SK-N-SH (cell line): Measurements from ENCODE around the gene MAP3K12. TPM values are rescaled to one million over a fixed set of nuclear protein-coding genes. Genes with fewer than 3 reads are reported as not detected.
"Not testable (repeated sequence)": the region's sequence is repeated elsewhere in the genome, so short reads cannot be mapped to it uniquely, and the experiment has no call there.

Experiments used
- CTCF ChIA-PET: fragments of 300-600, 350-600 bp; formaldehyde crosslinking; extraction: SDS; loops from one replicate; lab custom pipeline; 2021; lab: Yijun Ruan, JAX
- POLR2A ChIA-PET: fragments of 350-600 bp; sonication (Branson Sonifier 250); formaldehyde crosslinking; extraction: SDS; loops from one replicate; lab custom pipeline; 2020; ENCODE audit warnings: antibody characterized with exemption, inconsistent platforms; lab: Yijun Ruan, JAX
- DNase-seq: peaks from one replicate; pipeline ENCODE4 v3.0.0; 2012
- H2AFZ ChIP-seq: fragments of 200-600 bp; sonication (generic); 2 replicates; pipeline ENCODE4 v1.8.1; 2016; ENCODE audit warnings: antibody characterized with exemption, mild to moderate bottlenecking, low read depth
- H3F3A ChIP-seq: fragments of 200-600 bp; sonication (generic); replicated peaks from 2 replicates; pipeline ENCODE3; 2016; ENCODE audit warnings: antibody characterized with exemption, mild to moderate bottlenecking; ENCODE audit not compliant: insufficient read depth
- H3K27ac ChIP-seq, 2 experiments: fragments of 200-500 bp in 1 of 2; fragments of 200-600 bp in 1 of 2; sonication (Bioruptor generic) in 1 of 2; sonication (generic), shearing (Covaris generic) in 1 of 2; 2 replicates each; pipeline versions ENCODE4 v1.5.1 to v1.6.1; 2014 to 2016; ENCODE audit warnings: low read depth in 2 of 2, inconsistent platforms in 1 of 2, low read length in 1 of 2, mild to moderate bottlenecking in 1 of 2, mixed read lengths in 1 of 2
- H3K27me3 ChIP-seq: fragments of 200-600 bp; sonication (generic), shearing (Covaris generic); 2 replicates; pipeline ENCODE4 v1.6.1; 2016; ENCODE audit warnings: mixed run types; ENCODE audit not compliant: insufficient read depth
- H3K36me3 ChIP-seq, 2 experiments: fragments of 200-500 bp in 1 of 2; fragments of 200-600 bp in 1 of 2; sonication (Bioruptor generic) in 1 of 2; sonication (generic) in 1 of 2; replicated peaks in 1 of 2; 2 replicates each; pipeline versions ENCODE3 to v1.5.1; 2014 to 2016; ENCODE audit warnings: low read length in 1 of 2, mild to moderate bottlenecking in 1 of 2; ENCODE audit not compliant: insufficient read depth in 2 of 2, control insufficient read depth in 1 of 2
- H3K4me1 ChIP-seq, 2 experiments: fragments of 200-500 bp in 1 of 2; fragments of 200-600 bp in 1 of 2; sonication (Bioruptor generic) in 1 of 2; sonication (generic), shearing (Covaris generic) in 1 of 2; 2 replicates each; pipeline versions ENCODE4 v1.5.1 to v1.6.1; 2014 to 2016; ENCODE audit warnings: low read depth in 1 of 2, low read length in 1 of 2, mixed run types in 1 of 2; ENCODE audit not compliant: insufficient read depth in 2 of 2, control insufficient read depth in 1 of 2
- H3K4me2 ChIP-seq: fragments of 200-600 bp; sonication (generic), shearing (Covaris generic); 2 replicates; pipeline ENCODE4 v1.6.1; 2017; ENCODE audit warnings: mixed run types
- H3K4me3 ChIP-seq, 2 experiments: fragments of 200-500 bp in 1 of 2; fragments of 200-600 bp in 1 of 2; sonication (Bioruptor generic) in 1 of 2; sonication (generic), shearing (Covaris generic) in 1 of 2; 2 replicates each; pipeline versions ENCODE4 v1.5.1 to v1.8.1; 2014 to 2016; ENCODE audit warnings: low read depth in 2 of 2, inconsistent platforms in 1 of 2, low read length in 1 of 2, mild to moderate bottlenecking in 1 of 2, mixed read lengths in 1 of 2, moderate library complexity in 1 of 2
- H3K79me2 ChIP-seq: fragments of 200-600 bp; sonication (generic); 2 replicates; pipeline ENCODE4 v1.8.1; 2017; ENCODE audit warnings: mild to moderate bottlenecking; ENCODE audit not compliant: insufficient read depth
- H3K9ac ChIP-seq: fragments of 200-600 bp; sonication (generic); 2 replicates; pipeline ENCODE4 v1.6.1; 2017; ENCODE audit warnings: mixed run types
- H3K9me2 ChIP-seq: fragments of 200-600 bp; sonication (generic); 2 replicates; pipeline ENCODE4 v1.6.1; 2017; ENCODE audit warnings: mixed run types
- H3K9me3 ChIP-seq: fragments of 200-600 bp; sonication (generic); 2 replicates; pipeline ENCODE4 v1.6.1; 2017; ENCODE audit warnings: mixed run types, mild to moderate bottlenecking, moderate library complexity
- H4K20me1 ChIP-seq: fragments of 200-600 bp; sonication (generic); 2 replicates; pipeline ENCODE4 v1.6.1; 2017; ENCODE audit warnings: mild to moderate bottlenecking, mixed run types; ENCODE audit not compliant: insufficient read depth
- EP300 ChIP-seq, 2 experiments: IDR thresholded peaks; 2 replicates each; pipeline versions ENCODE4 v1.4.0 to v1.6.1; 2012; ENCODE audit warnings: borderline replicate concordance in 1 of 2, low read depth in 1 of 2, low read length in 1 of 2
- GATA2 ChIP-seq: sonication (generic); formaldehyde crosslinking; IDR thresholded peaks from 2 replicates; pipeline ENCODE4 v1.5.0; 2020; ENCODE audit warnings: mild to moderate bottlenecking, missing genetic modification reagents
- JUND ChIP-seq: IDR thresholded peaks from 2 replicates; pipeline ENCODE4 v1.4.0; 2012
- MXI1 ChIP-seq: IDR thresholded peaks from 2 replicates; pipeline ENCODE4 v1.6.1; 2012; ENCODE audit warnings: mild to moderate bottlenecking, low read depth, low read length, improper control_type of control experiment
- RFX5 ChIP-seq: IDR thresholded peaks from 2 replicates; pipeline ENCODE4 v1.6.1; 2012; ENCODE audit warnings: mild to moderate bottlenecking, improper control_type of control experiment, low read length
- RXRA ChIP-seq: IDR thresholded peaks from 2 replicates; pipeline ENCODE4 v1.4.0; 2012; ENCODE audit warnings: low read depth, mild to moderate bottlenecking, borderline replicate concordance
- TCF12 ChIP-seq: IDR thresholded peaks from 2 replicates; pipeline ENCODE4 v1.4.0; 2012
- WGBS: methylation state at CpG from one replicate; pipeline ENCODE4 v1.1.6; 2017; ENCODE audit warnings: low lambda C conversion rate; 5-methylcytosine and 5-hydroxymethylcytosine counted together
- polyA plus RNA-seq, 3 experiments: library from polyadenylated mRNA; depleted of rRNA; stranded (reverse); fragments of >200 nt; gene quantifications; 2 replicates each; pipeline ENCODE4 v1.2.3, GENCODE V29; 2012
- TF ChIP-seq, protein P1 (sequence below): fragments of 200-600 bp; sonication (generic); IDR thresholded peaks from 2 replicates; pipeline ENCODE4 v1.6.1; 2017; ENCODE audit warnings: antibody characterized with exemption, mild to moderate bottlenecking, moderate library complexity

The MAP3K12 gene
- polyA plus RNA-seq, 1 of the 3 experiments (the other 2 are of a cell fraction), result 57.6 TPM

DNA sequence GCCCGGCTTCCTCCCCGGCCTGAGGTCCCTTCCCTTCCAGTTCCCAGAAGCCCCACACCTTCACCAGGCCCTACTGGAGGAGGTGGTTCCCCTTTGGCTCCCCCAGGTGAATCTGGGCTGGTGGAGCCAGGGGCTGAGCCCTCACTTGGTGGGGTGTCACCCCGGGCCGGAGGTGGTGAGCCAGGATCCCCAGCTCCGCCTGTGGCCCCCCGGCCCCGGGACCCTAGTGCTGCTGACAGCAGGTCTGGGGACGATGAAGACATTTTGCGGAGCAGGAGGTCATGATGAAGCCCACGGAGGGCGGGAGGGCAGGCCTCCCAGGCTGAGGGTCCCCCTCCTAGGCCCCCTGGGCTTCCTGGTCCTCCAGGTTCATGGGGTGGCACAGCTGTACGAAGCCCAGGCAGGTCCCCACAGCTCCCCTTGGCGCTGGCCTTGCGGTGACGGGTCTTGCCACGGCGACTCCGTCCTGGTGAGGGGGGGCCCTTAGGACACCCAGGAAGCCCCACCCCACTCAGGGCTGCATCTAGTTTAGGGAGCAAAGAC is 16.6 kb downstream of the MAP3K12 start (continued):
- TF ChIP-seq MXI1, result no peak
- TF ChIP-seq EP300 (IDR thresholded peaks at IDR 0.05; ENCODE audit: borderline replicate concordance in 1 of 2, low read depth in 1 of 2, low read length in 1 of 2), result no peak
- no peak for TF ChIP-seq GATA2 (CRISPR knock-in tag)
- TF ChIP-seq RXRA, result no peak

DNA sequence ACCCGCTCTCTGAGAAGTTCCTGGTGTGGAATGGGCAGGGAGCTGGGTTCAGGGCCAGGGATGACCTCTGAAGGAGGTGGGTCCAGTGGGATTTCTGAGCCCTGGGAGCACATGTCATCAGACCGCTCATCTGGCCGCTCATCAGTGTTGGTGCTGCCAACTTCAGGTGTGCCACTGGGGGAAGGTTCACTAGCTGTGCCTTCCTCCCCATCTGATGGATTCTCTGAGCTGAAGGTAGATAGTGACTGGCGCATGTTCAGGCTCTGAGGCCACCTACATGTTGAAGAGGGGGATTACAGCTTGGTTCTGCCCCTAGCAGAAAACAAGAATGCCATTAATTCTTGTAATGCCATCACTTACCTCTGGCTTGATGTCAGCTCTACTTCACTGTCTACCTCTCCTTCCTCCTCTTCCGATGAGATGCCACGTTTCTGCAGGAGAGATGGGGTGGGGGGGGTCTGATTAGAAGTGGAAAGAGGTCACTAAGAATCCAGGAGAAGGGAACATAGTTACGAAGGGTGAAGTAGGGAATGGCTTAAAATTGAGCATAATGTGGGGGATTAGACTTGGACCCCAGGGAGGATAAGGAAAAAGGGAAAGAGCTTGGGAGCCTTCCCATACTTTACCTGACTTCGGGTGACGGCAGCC is 17.2 kb downstream of the MAP3K12 start:
- peaks cover 64% of the 10 kb centered on the region for H4K20me1 ChIP-seq

DNA sequence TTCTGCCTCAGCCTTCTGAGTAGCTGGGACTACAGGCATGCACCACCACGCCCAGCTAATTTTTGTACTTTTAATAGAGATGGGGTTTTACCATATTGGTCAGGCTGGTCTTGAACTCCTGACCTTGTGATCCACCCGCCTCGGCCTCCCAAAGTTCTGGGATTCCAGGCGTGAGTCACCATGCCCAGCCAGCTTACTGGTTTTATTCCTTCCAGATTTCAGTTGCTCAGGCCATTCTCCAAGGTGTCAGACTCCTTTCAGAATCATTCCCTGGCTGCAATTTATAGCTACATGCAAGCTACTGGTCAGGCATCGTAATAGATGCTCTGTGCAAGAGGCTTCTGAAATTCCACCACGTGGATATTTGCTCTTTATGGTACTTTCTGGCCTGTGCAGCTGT is 17.8 kb downstream of the MAP3K12 start:
- not testable (repeated sequence) for H2AFZ ChIP-seq

More for the DNA sequence above, 17.2 kb downstream of the MAP3K12 start:
- DNase-seq, result peak; percentile 60
- 84% methylated on average over 9 of the region's 9 CpGs for WGBS
- H3F3A ChIP-seq, result peaks cover 73% of the 10 kb centered on the region
- ChIA-PET CTCF (interaction anchor here (0.7 to 3.2 kb wide), 17 partner anchors 9 to 160 kb away, joined by 3 to 25 read pairs (median 4); partner anchors contain the start of genes AAAS, MAP3K12 and TARBP2), POLR2A (interaction anchor here (0.7 to 4.4 kb wide), 8 partner anchors 9 to 27 kb away, joined by 3 to 28 read pairs (median 6); partner anchors contain the start of genes MAP3K12 and TARBP2)
- no peak overlapping the region for H3K9ac ChIP-seq
- H3K4me3 ChIP-seq, result no peak overlapping the region
- H2AFZ ChIP-seq, result no peak overlapping the region
- H3K27me3 ChIP-seq, result no peaks in the 10 kb centered on the region
- TF ChIP-seq, protein P1, sequence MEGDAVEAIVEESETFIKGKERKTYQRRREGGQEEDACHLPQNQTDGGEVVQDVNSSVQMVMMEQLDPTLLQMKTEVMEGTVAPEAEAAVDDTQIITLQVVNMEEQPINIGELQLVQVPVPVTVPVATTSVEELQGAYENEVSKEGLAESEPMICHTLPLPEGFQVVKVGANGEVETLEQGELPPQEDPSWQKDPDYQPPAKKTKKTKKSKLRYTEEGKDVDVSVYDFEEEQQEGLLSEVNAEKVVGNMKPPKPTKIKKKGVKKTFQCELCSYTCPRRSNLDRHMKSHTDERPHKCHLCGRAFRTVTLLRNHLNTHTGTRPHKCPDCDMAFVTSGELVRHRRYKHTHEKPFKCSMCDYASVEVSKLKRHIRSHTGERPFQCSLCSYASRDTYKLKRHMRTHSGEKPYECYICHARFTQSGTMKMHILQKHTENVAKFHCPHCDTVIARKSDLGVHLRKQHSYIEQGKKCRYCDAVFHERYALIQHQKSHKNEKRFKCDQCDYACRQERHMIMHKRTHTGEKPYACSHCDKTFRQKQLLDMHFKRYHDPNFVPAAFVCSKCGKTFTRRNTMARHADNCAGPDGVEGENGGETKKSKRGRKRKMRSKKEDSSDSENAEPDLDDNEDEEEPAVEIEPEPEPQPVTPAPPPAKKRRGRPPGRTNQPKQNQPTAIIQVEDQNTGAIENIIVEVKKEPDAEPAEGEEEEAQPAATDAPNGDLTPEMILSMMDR, result peak; percentile 34
- TF ChIP-seq RFX5, result no peak
- no peaks in the 10 kb centered on the region for H3K9me2 ChIP-seq
- H3K4me1 ChIP-seq, result peaks cover 0 to 5% of the 10 kb centered on the region in 2 experiments; a peak in 2 of 4 replicates
- peaks cover 73 to 79% of the 10 kb centered on the region in 2 experiments for H3K36me3 ChIP-seq
- H3K27ac ChIP-seq, result peak overlapping the region in 1 of 2 experiments; percentile 50; a peak in 3 of 4 replicates
- H3K79me2 ChIP-seq, result peaks cover 28% of the 10 kb centered on the region; the same call in 1 of the 2 replicates
- no peaks in the 10 kb centered on the region for H3K9me3 ChIP-seq
- H3K4me2 ChIP-seq, result no peak overlapping the region

More for the DNA sequence above, 17.8 kb downstream of the MAP3K12 start:
- WGBS, result 59% methylated on average over 6 of the region's 6 CpGs
- not testable (repeated sequence) for H3K4me1 ChIP-seq, DNase-seq, H3K9ac ChIP-seq, H3K9me2 ChIP-seq, H3K27me3 ChIP-seq, H3K4me2 ChIP-seq, H3K4me3 ChIP-seq, H3K9me3 ChIP-seq
- peaks cover 70% of the 10 kb centered on the region for H4K20me1 ChIP-seq
- H3K36me3 ChIP-seq, result peaks cover 79 to 84% of the 10 kb centered on the region in 2 experiments
- ChIA-PET CTCF (interaction anchor here (0.7 to 3.2 kb wide), 16 partner anchors 8 to 160 kb away, joined by 3 to 25 read pairs (median 4); partner anchors contain the start of genes AAAS and TARBP2), POLR2A (interaction anchor here (0.7 to 4.4 kb wide), 8 partner anchors 8 to 27 kb away, joined by 3 to 28 read pairs (median 6); partner anchors contain the start of genes MAP3K12 and TARBP2)
- 0 out of 2 replicates have a peak, but pooled peaks have one; percentile 2 for TF ChIP-seq JUND
- peak; percentile 20; the same call in 1 of the 2 replicates for TF ChIP-seq TCF12
- H3K27ac ChIP-seq, result peak overlapping the region in 1 of 2 experiments; percentile 50; a peak in 2 of 4 replicates
- H3F3A ChIP-seq, result peaks cover 79% of the 10 kb centered on the region
- peaks cover 33% of the 10 kb centered on the region for H3K79me2 ChIP-seq
